Stimulated activated CD8-positive, alpha-beta memory T cell treated with anti-CD3 and anti-CD28 coated beads, Interleukin-15, amount 100 ng/mL, for 48 hours (primary cell): Measurements from ENCODE around the gene SCD5.
"Not testable (repeated sequence)": the region's sequence is repeated elsewhere in the genome, so short reads cannot be mapped to it uniquely, and the experiment has no call there.

Experiments used
- DNase-seq, 2 donors: peaks; one replicate each; pipeline ENCODE4 v3.0.0-alpha.2; 2020; ENCODE audit warnings: low read depth in 2 of 2

The SCD5 gene

GRCh38 chr4:82798168-82799005, at the start of gene SCD5:
Gene SCD5 (minus strand): TSS chr4:82798796. CDS start chr4:82798537, 259 bp downstream.
- peak; percentile 47 to 64 for DNase-seq

DNA sequence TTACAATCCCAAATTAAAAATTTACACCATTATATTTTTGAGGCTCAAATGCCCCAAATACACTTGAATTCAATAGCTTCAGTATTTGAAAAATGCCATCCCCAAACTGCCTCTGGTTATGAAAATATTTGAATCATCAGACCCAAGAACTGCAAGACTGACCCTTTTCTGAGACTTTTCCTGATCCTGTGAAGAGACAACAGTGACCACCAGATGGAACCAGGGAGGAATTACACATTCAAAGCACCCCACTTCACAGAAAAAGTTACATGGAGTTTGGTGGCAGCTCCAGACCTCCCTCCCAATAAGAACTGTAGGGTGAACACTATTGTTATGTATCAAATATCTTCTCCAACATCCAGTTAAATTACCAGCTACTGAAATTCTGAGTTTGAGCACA, 44.0 kb upstream of the SCD5 start:
- DNase-seq = no peak

GRCh38 chr4:82839624-82840023, 41.0 kb upstream of the SCD5 start:
- DNase-seq = no peak

DNA sequence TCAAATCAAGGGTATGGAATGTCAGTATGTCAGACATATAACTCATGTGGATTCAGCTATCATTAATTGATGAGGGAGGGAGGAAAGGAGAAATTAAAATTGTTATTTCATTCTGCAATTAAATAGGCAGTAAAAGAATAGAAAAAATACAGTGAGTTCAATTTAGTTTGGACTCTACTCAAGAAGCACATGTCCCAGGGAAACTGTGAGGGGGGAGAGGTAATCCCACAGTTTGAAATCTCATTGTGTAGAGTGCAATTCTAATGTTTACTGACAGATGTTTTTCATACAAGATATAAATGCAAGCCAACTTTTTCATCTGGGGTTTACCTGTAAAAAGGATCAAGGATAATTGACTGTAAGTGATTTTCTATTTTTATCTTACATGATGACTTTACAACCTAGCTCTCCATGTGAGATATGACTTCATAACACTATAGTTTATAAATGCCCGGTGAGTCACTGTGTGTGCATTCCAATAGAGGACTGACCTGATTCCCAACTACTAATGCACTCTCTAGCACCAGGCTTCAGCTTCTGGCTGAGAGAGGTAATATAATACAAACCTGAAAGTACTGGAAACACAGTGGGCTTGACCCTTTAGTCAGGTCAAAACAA, 35.2 kb upstream of the SCD5 start:
- DNase-seq = no peak

GRCh38 chr4:82833060-82833459, 34.5 kb upstream of the SCD5 start:
- DNase-seq = not testable (repeated sequence)

- no peak for DNase-seq
These were observed 26.8 kb upstream of the SCD5 start for GRCh38 chr4:82825425-82825824.

GRCh38 chr4:82823062-82823461, 24.5 kb upstream of the SCD5 start:
- DNase-seq = no peak

DNA sequence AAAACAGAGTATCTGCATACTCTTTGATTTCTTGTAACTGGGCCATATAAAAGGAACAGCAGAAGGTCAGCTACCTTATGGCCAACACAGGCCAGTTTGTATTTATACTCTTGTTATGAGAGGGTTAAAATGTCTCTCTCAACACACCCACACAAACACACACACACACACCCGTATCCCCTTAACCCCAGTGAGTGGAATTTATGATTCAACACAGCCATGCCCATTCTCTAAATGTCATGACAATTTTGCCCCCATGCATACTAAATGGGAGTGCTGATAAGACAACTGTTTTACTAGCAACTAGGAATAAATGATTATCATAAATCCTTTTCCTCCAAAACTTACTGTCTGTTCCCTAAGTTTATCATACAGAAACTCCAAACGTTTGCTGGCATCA, 22.1 kb upstream of the SCD5 start:
- no peak for DNase-seq

DNA sequence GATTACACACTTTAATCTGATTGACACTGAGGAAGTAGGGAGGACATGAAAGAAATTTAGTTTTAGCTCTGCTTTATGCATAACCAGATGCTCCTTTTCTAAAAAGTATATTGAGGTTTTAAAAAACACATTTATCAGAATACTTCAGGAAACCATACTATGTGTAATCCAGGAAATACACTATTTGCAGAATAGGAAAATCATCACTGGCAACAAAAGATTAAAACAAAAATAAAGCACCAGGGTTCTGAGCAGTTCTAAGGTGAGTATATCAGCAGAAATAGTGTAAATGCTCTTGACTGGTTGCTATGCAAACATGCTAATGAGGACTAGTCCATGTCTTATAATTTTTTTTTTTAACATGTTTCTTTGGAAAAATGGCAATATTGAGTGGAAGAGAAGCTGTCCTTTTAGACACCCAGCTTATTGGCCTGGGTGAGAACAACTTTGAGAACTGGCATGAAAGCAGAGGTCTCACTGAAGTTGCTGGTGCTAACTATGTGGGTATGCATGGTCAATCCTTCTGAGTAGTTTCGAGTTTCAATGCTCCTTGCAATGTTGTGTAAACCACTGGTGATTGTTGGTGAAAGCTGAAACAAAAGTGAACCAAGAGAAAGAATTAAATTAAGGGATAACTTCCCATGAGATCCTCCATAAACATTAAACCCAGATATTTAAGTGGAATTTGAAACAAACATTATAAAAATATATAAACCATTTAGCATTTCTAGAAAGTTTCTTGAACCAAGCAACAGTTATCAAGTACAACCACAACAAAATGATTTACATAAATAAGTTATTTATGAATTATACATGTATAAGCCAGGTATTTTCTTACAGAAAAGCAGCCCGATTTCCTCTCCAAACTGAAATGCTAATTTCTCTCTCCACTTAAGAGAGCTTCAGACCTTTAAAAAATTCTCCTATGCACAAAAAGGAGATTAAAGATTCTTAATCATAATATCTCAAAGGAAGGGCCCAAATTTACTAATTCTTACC, 20.4 kb upstream of the SCD5 start:
- DNase-seq = no peak

- DNase-seq = not testable (repeated sequence)
These were observed 18.3 kb upstream of the SCD5 start for GRCh38 chr4:82816874-82817273.

DNA sequence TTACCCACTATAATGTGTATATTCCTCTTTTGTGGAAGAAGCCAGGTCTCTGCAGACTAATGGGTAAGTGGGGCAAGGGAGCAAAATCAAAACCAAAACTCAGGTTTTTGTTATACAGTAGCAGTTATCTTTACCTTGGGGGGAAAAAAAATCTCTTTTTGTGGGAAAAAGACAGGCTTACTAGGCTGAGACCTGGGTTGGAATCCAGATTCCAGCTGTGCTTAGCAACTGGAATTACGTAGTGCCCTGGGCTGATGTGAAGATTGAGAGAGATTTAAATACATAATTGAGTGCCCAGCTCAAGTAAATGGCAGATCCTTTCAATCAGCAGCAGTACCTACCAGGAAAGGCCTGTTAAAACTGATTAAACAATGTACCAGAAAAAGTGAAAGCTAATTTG, 15.4 kb upstream of the SCD5 start:
- DNase-seq = no peak

- no peak for DNase-seq
These were observed 13.3 kb upstream of the SCD5 start for GRCh38 chr4:82811838-82812341.

DNA sequence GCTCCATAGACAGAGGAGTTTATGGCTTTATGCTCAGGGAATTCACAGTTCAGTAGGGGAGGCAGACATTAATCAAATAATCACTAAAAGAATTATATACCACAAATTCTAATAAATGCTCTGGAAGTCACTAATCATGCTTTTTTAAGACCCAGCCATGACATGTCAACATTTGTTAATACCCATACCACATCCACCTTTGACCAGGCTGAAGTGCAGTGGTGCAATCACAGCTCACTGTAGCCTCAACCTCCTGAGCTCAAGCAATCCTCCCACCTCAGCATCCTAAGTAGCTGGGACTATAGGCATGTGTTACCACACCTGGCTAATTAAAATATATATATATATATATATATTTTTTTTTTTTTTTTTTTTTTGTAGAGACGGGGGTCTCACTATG, 12.8 kb upstream of the SCD5 start:
- DNase-seq = no peak

- no peak for DNase-seq
These were observed 11.6 kb upstream of the SCD5 start for GRCh38 chr4:82810176-82810575.

DNA sequence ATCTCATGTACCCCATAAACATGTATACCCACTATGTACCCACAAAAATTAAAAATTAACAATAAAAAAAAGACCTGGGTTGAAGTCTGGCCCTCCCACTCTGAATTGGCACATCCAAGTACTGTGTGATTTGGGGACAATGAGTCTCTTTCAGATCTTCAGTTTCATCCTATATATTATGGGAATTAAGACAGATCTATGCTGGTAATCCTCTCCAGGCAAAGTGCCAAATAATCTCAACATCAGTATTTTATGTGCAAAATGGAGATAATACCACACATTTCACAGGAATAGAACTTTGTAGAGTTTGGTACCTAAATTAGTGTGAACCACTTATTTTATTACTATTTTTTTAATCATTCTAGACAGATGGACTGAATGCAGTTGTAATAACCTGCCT, 11.0 kb upstream of the SCD5 start:
- DNase-seq = no peak

DNA sequence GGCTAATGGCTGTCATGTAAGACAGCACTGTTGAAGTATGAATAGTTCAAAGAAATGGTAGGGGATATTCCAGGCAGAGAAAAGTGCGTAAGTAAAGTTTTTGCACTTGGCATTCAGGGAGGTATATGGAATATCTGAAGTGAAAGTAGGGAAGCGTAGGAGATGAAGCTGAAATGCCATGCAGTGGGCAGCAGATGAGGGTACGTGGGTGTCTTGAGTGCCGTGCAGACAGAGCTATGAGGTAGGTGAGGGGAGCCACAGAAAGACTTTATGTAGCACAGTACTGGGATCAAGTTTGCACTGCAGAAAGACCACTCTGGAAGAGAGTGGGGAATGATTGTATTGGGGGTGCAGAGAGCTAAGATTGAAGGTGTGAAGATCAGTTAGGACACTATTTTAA, 5.2 kb upstream of the SCD5 start:
- no peak for DNase-seq

DNA sequence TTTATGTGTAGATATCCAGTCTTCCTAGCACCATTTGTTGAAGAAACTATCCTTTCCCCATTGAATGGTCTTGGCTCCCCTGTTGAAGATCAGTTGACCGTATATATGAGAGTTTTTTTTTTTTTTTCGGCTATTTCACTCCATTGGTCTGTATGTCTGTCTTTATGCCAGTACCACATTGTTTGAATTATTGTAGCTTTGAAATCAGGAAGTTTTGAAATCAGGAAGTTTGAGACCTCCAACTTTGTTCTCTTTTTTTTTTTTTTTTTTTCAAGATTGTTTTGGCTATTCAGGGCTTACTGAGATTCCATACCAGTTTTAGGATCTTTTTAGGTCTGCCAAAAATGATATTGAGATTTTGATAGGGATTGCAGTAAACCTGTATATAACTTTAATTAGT, 4.3 kb upstream of the SCD5 start:
- DNase-seq = no peak

DNA sequence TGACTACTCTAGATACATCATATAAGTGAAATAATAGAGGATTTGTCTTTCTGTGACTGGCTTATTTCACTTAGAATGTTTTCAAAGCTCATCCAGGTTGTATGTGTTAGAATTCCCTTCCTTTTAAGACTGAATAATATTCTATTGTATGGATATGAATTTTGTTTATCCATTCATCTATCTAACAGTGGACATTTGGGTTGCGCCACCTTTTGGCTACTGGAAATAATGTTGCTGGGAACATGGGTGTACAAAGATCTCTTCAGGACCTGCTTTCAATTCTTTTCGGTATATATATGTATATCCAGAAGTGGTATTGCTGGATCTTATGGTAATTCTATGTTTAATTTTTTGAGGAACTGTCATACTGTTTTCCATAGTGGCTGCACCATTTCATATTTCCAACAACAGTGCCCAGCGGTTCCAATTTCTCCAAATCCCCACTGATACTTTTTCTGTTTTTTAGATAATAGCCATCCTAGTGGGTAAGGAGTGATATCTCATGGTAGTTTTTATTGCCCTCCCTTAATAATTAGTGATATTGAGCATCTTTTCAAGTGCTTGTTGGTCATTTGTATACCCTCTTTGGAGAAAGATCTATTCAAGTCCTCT, 3.4 kb upstream of the SCD5 start:
- no peak for DNase-seq

DNA sequence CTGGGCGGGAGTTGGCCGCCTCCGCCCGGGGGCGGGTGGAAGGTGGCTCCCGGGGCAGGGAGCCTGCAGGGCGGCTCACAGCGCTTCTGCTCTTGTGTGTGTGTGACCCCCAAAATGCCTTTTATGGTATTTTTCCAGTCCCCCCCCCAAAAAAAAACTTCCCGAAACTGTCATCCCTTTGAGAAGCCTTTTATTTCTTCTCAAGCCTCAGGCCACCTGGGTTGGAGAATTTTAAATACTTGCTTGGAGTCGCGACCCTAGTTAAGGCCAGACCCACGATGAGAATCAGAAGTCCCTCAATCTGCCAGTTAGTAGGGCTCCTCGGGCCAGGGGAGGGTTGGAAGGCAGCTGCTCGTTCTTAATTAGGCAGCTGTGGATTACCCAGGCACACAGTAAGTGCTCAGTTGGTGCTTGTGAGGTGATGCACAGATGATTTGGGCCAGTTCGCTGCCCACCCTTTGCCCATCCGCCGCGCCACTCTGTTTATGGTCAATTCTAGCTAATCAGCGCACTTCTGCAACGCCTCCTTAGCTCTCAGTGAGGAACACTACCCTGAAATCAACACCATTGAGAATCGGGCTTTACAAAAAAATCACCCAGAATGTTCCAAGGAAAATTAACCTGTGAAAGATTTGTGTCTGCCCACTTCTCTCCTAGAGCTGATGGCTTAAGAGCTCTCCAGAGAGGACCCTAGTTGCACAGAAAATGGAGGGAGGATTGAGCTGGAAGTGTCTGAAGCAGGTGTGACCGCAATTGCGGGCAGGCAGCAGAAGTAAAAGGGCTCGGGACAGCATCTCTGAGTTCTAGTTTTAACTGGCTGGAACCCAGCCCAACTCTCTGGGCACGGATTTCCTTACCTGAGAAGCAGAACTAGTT, 648 bp upstream of the SCD5 start:
- no peak for DNase-seq

DNA sequence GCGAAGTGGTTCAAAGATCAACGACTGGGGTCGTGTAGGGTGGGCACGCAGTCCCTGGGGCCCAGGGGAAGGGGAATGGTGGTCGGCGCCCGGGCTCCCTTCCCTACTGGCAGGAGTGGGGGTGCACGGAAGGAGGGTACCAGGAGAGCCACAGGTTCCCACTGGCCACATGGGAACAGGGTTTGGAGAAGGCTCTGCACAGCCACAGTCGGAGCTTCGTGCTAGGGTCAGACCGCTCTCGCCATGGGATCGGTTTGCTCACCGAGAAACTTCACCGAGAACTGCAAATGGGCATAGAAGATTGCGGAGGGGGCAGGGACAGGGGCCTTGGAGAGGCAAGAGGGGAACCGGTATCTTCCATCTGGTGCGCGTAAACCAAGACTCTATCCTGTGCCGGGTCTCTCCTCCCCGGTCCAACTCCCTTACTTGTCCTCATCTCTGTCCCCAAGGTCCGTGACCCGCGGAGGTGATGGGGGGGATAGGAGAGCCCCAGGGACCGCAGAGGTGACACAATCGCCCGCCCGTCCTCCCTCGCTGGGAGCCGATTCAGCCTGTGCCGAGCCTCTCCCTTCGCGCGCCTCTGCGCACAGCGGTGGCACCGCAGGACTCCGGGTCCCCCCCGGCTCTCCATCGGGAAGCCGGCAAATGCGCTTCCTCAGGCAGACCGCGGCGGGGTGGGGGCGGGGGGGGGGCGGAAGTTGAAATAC, 1.0 kb downstream of the SCD5 start:
- no peak for DNase-seq
